K562 (cell line): ENCODE results near the gene SUMF1. TPM values are rescaled to one million over a fixed set of nuclear protein-coding genes. Genes with fewer than 3 reads are reported as not detected.

Experiments used
- ATAC-seq: fragments of 200-7000 bp; cut with Tn5 transposase; 3 replicates; pipeline ENCODE4 v1.9.1; 2020; ENCODE audit warnings: moderate library complexity
- BruUV-seq: library from RNA; stranded (reverse); fragments of 400-500 nt; replicated peaks from 2 replicates; lab custom pipeline; 2021; lab: Mats Ljungman, UMichigan
- CTCF ChIA-PET: fragments of 300-600 bp; formaldehyde crosslinking; extraction: SDS; loops from one replicate; lab custom pipeline; 2021; ENCODE audit warnings: low intra/inter-chr PET ratio; lab: Yijun Ruan, JAX
- POLR2A ChIA-PET: fragments of 300-600, 350-650 bp; sonication (Branson Sonifier 250); formaldehyde crosslinking; extraction: SDS; loops from one replicate; lab custom pipeline; 2021; ENCODE audit warnings: antibody characterized with exemption, inconsistent platforms; lab: Yijun Ruan, JAX
- DNase-seq, 4 experiments: peaks; one replicate each; pipeline versions ENCODE4 v3.0.0 to v3.0.0-alpha.2; 2011 to 2018; ENCODE audit warnings: low spot score in 3 of 4, mixed read lengths in 3 of 4; ENCODE audit errors: extremely low read depth in 1 of 4
- FAIRE-seq: peaks from 2 replicates; lab custom pipeline; 2011; peaks lifted over from hg19 to GRCh38; lab: Jason Lieb, UNC
- H2AFZ ChIP-seq: 2 replicates; pipeline ENCODE4 v1.6.0; 2011; ENCODE audit warnings: low read depth, low read length, control low read depth, inconsistent platforms
- H3K27ac ChIP-seq: fragments of 200-600 bp; 3 replicates; pipeline ENCODE4 v1.8.0; 2011; ENCODE audit warnings: low read depth, mild to moderate bottlenecking, control low read depth, inconsistent platforms, low read length, moderate library complexity, mixed read lengths; ENCODE audit errors: extremely low read depth
- H3K27me3 ChIP-seq, 2 experiments: fragments of 300-600 bp in 1 of 2; 2 replicates in 1 of 2; 3 replicates in 1 of 2; pipeline versions ENCODE4 v1.6.0 to v1.8.0; 2011; ENCODE audit warnings: inconsistent platforms in 2 of 2, low read length in 2 of 2, mild to moderate bottlenecking in 1 of 2, mixed read lengths in 1 of 2, moderate library complexity in 1 of 2; ENCODE audit not compliant: control insufficient read depth in 2 of 2, insufficient read depth in 2 of 2
- H3K36me3 ChIP-seq: fragments of 300-600 bp; 3 replicates; pipeline ENCODE4 v1.8.0; 2011; ENCODE audit warnings: mild to moderate bottlenecking, low read length, inconsistent platforms; ENCODE audit not compliant: control insufficient read depth, insufficient read depth
- H3K4me1 ChIP-seq, 2 experiments: fragments of 200-600 bp in 1 of 2; replicated peaks in 1 of 2; 2 replicates in 1 of 2; 3 replicates in 1 of 2; pipeline versions ENCODE4 v1.5.1 to v1.8.0; 2011; ENCODE audit warnings: inconsistent platforms in 2 of 2, low read length in 2 of 2, mild to moderate bottlenecking in 1 of 2, mixed read lengths in 1 of 2, moderate library complexity in 1 of 2; ENCODE audit not compliant: control insufficient read depth in 2 of 2, insufficient read depth in 2 of 2
- H3K4me2 ChIP-seq: 2 replicates; pipeline ENCODE4 v1.6.1; 2011; ENCODE audit warnings: low read length, control low read depth, inconsistent platforms, mixed read lengths; ENCODE audit not compliant: insufficient read depth
- H3K4me3 ChIP-seq: fragments of 200-600 bp; sonication (generic), shearing (Covaris generic); 2 replicates; pipeline ENCODE4 v1.5.1; 2016; ENCODE audit warnings: control low read depth, inconsistent platforms
- H3K79me2 ChIP-seq: fragments of 200-600 bp; 3 replicates; pipeline ENCODE4 v1.8.0; 2011; ENCODE audit warnings: low read length, inconsistent platforms; ENCODE audit not compliant: control insufficient read depth, insufficient read depth
- H3K9ac ChIP-seq, 2 experiments: 2 replicates each; pipeline versions ENCODE4 v1.6.0 to v1.6.1; 2011; ENCODE audit warnings: low read depth in 2 of 2, low read length in 2 of 2, control low read depth in 1 of 2, inconsistent platforms in 1 of 2, mild to moderate bottlenecking in 1 of 2, mixed read lengths in 1 of 2; ENCODE audit not compliant: insufficient read depth in 1 of 2
- H3K9me1 ChIP-seq: one replicate; pipeline ENCODE4 v1.6.0; 2011; ENCODE audit warnings: inconsistent platforms, mild to moderate bottlenecking, low read length, moderate library complexity; ENCODE audit not compliant: control insufficient read depth, insufficient read depth
- H3K9me3 ChIP-seq: replicated peaks from 2 replicates; pipeline ENCODE4 v1.5.1; 2011; ENCODE audit warnings: low read depth, low read length, inconsistent platforms; ENCODE audit not compliant: control insufficient read depth, insufficient read depth
- H4K20me1 ChIP-seq: replicated peaks from 2 replicates; pipeline ENCODE4 v1.6.1; 2011; ENCODE audit warnings: low read length, inconsistent platforms, mixed read lengths; ENCODE audit not compliant: control insufficient read depth, insufficient read depth
- EP400 ChIP-seq: fragments of 450-650 bp; IDR thresholded peaks from 2 replicates; pipeline ENCODE4 v1.6.1; 2017; ENCODE audit warnings: antibody characterized with exemption, mild to moderate bottlenecking, moderate library complexity
- HDAC1 ChIP-seq, 2 experiments: fragments of 450-650 bp; IDR thresholded peaks; 2 replicates each; pipeline ENCODE4 v1.6.1; 2016 to 2017; ENCODE audit warnings: inconsistent platforms in 1 of 2, mild to moderate bottlenecking in 1 of 2, moderate library complexity in 1 of 2
- HIVEP1 ChIP-seq: fragments of 250-450 bp; sonication (Bioruptor Pico); IDR thresholded peaks from 2 replicates; pipeline ENCODE4 v1.4.0; 2020; ENCODE audit warnings: mild to moderate bottlenecking
- KAT7 ChIP-seq: sonication (generic); formaldehyde crosslinking; IDR thresholded peaks from 2 replicates; pipeline ENCODE4 v1.8.0; 2022; ENCODE audit warnings: missing genetic modification reagents, mild to moderate bottlenecking, borderline replicate concordance
- MXI1 ChIP-seq: IDR thresholded peaks from 2 replicates; pipeline ENCODE4 v1.6.1; 2011; ENCODE audit warnings: low read depth, mild to moderate bottlenecking, improper control_type of control experiment, low read length
- NRF1 ChIP-seq, 2 experiments: fragments of 450-650 bp; IDR thresholded peaks in 1 of 2; conservative IDR thresholded peaks in 1 of 2; 2 replicates each; pipeline ENCODE4 v1.6.1; 2014; ENCODE audit warnings: mild to moderate bottlenecking in 2 of 2
- TCF7L2 ChIP-seq: fragments of 150-350 bp; IDR thresholded peaks from 2 replicates; pipeline ENCODE4 v1.6.1; 2016; ENCODE audit warnings: low read depth, mild to moderate bottlenecking, low read length, moderate library complexity
- ZNF316 ChIP-seq: fragments of 450-650 bp; IDR thresholded peaks from 2 replicates; pipeline ENCODE4 v1.6.1; 2016
- ZNF77 ChIP-seq: fragments of 250-450 bp; sonication (Bioruptor Pico); IDR thresholded peaks from 2 replicates; pipeline ENCODE4 v1.5.0; 2020
- WGBS: fragments of 100-300 bp; shearing (Covaris generic); methylation state at CpG from one replicate; pipeline ENCODE4 v1.1.6; 2016; ENCODE audit warnings: low coverage, mixed read lengths; ENCODE audit not compliant: insufficient coverage; ENCODE audit errors: missing lambda C conversion rate; 5-methylcytosine and 5-hydroxymethylcytosine counted together
- in situ Hi-C: fragments of 300-500 bp; cut with MboI; formaldehyde crosslinking; loops from 4 replicates; pipeline ENCODE4 v1.15.0; 2018; ENCODE audit warnings: inconsistent platforms, mixed read lengths
- intact Hi-C: fragments of 100-400 bp; cut with micrococcal nuclease; formaldehyde crosslinking; loops from 2 replicates; pipeline ENCODE4 v1.14.2; 2022
- polyA plus RNA-seq, 8 experiments: library from polyadenylated mRNA; depleted of rRNA in 4 of 8; stranded (reverse) in 5 of 8; unstranded in 3 of 8; fragments of >200 nt; fragmentation: Nextera tagmentation in 2 of 8; fragmentation: Illumina TruSeq in 1 of 8; extraction: Ambion mirVana in 2 of 8; extraction: Trizol in 1 of 8; gene quantifications; 2 replicates each; pipeline versions ENCODE4 v1.2.1 to v1.2.3, GENCODE V29; 2011 to 2014; ENCODE audit warnings: inconsistent platforms in 1 of 8, missing spikeins in 1 of 8
- total RNA-seq, 7 experiments: library from RNA; depleted of rRNA in 6 of 7; stranded (reverse); fragments of >200 nt in 6 of 7; fragmentation: Illumina TruSeq in 2 of 7; extraction: Trizol in 2 of 7; gene quantifications; 2 replicates each; pipeline versions ENCODE4 v1.2.1 to v1.2.3, GENCODE V29; 2011 to 2021; ENCODE audit warnings: low replicate concordance in 1 of 7
- TF ChIP-seq, protein P1 (sequence below): sonication (generic); formaldehyde crosslinking; IDR thresholded peaks from 2 replicates; pipeline ENCODE4 v1.8.0; 2023; ENCODE audit warnings: missing genetic modification reagents, mild to moderate bottlenecking, borderline replicate concordance
- TF ChIP-seq, protein P2 (sequence below): fragments of 450-650 bp; formaldehyde crosslinking; IDR thresholded peaks from 2 replicates; pipeline ENCODE4 v1.4.0; 2020; ENCODE audit warnings: mild to moderate bottlenecking, moderate library complexity

Gene SUMF1
- total and polyA plus RNA-seq, 9 of the 15 experiments (the other 6 are each of a cell fraction or from before 2014, with no cell fraction given), result 1.3 to 7.4 (median 4.2) TPM

DNA sequence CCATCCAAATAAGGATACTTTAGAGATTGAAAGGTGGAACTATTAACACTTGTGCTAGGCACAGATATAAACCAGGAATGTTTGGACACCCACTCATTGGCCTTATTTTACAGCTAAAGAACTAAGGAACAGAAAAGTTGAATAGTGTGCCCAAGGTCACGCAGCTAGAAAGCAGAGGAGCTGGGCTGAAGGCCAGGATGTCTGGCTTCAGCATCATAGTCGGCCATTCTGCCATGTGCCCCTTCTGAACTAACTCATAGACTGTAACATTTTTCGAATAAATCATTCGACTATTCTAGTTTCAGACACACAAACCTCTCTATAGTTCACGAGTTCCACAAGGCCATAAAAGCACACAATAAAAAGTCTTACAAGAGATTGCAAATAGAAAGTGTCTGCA lies 71.1 kb downstream of the SUMF1 start:
- 31% methylated on average over 5 of the region's 5 CpGs for WGBS
- no peak for FAIRE-seq
- Histone ChIP-seq H3K27ac (no peak overlapping the region), H4K20me1 (no peaks in the 10 kb centered on the region), H3K4me1 (no peaks in the 10 kb centered on the region), H3K4me3 (no peak overlapping the region), H3K4me2 (no peak overlapping the region), H2AFZ (no peak overlapping the region), H3K9ac (no peak overlapping the region), H3K36me3 (no peaks in the 10 kb centered on the region), H3K79me2 (no peaks in the 10 kb centered on the region), H3K27me3 (no peaks in the 10 kb centered on the region), H3K9me1 (no peaks in the 10 kb centered on the region), H3K9me3 (no peaks in the 10 kb centered on the region)
- in situ Hi-C loops, result no loop called here
- BruUV-seq, result no TSS peak
- ChIA-PET CTCF (no interaction called here), POLR2A (no interaction called here)
- ATAC-seq, result no peak
- no peak for TF ChIP-seq EP400
- TF ChIP-seq TCF7L2, result no peak
- TF ChIP-seq HDAC1 (IDR thresholded peaks at IDR 0.05), result no peak
- TF ChIP-seq NRF1 (conservative IDR thresholded peaks at IDR 0.05 in 1 of 2, IDR thresholded peaks at IDR 0.05 in 1 of 2), result no peak
- no peak for TF ChIP-seq MXI1
- TF ChIP-seq ZNF316, result no peak
- intact Hi-C loops, result no loop called here
- no peak for DNase-seq

DNA sequence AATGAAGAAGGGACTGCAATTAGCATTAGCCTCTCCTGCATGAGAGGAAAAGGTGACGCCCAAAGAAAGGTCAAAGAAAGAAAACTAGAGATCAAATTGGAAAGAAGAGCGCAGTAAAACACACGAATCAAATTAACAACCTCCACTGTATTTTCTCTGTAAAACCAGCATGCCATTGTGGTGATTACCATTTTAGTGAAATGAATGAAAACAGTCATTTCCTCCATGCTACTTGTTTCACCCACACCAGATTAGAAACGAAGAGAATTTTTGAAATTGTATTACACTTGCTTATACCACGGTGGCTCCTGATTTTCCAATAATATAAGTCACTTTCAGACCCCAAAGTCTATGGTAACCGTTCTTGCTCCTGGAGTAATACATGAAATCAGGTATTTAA lies 71.6 kb downstream of the SUMF1 start:
- intact Hi-C loops (no loop called here), in situ Hi-C loops (no loop called here)
- H3K4me3 ChIP-seq, result no peak overlapping the region
- DNase-seq (no peak), ATAC-seq (no peak), FAIRE-seq (peak; percentile 19)
- no peaks in the 10 kb centered on the region for H3K79me2 ChIP-seq
- no peaks in the 10 kb centered on the region for H3K9me1 ChIP-seq
- H3K27me3 ChIP-seq, result no peaks in the 10 kb centered on the region
- H4K20me1 ChIP-seq, result no peaks in the 10 kb centered on the region
- H3K4me1 ChIP-seq, result no peaks in the 10 kb centered on the region
- 29% methylated on average over 6 of the region's 6 CpGs for WGBS
- no peak overlapping the region for H3K9ac ChIP-seq
- POLR2A ChIA-PET, result interaction anchor here (1.0 to 1.2 kb wide), 2 partner anchors 25 to 97 kb away, joined by 4 read pairs; partner anchors contain the start of gene ITPR1
- no peaks in the 10 kb centered on the region for H3K9me3 ChIP-seq
- no peaks in the 10 kb centered on the region for H3K36me3 ChIP-seq
- no TSS peak for BruUV-seq
- H3K4me2 ChIP-seq, result no peak overlapping the region
- no peak overlapping the region for H2AFZ ChIP-seq
- CTCF ChIA-PET, result no interaction called here
- no peak overlapping the region for H3K27ac ChIP-seq
- TF ChIP-seq ZNF77 (CRISPR knock-in tag), result no peak
- TF ChIP-seq, protein P1, sequence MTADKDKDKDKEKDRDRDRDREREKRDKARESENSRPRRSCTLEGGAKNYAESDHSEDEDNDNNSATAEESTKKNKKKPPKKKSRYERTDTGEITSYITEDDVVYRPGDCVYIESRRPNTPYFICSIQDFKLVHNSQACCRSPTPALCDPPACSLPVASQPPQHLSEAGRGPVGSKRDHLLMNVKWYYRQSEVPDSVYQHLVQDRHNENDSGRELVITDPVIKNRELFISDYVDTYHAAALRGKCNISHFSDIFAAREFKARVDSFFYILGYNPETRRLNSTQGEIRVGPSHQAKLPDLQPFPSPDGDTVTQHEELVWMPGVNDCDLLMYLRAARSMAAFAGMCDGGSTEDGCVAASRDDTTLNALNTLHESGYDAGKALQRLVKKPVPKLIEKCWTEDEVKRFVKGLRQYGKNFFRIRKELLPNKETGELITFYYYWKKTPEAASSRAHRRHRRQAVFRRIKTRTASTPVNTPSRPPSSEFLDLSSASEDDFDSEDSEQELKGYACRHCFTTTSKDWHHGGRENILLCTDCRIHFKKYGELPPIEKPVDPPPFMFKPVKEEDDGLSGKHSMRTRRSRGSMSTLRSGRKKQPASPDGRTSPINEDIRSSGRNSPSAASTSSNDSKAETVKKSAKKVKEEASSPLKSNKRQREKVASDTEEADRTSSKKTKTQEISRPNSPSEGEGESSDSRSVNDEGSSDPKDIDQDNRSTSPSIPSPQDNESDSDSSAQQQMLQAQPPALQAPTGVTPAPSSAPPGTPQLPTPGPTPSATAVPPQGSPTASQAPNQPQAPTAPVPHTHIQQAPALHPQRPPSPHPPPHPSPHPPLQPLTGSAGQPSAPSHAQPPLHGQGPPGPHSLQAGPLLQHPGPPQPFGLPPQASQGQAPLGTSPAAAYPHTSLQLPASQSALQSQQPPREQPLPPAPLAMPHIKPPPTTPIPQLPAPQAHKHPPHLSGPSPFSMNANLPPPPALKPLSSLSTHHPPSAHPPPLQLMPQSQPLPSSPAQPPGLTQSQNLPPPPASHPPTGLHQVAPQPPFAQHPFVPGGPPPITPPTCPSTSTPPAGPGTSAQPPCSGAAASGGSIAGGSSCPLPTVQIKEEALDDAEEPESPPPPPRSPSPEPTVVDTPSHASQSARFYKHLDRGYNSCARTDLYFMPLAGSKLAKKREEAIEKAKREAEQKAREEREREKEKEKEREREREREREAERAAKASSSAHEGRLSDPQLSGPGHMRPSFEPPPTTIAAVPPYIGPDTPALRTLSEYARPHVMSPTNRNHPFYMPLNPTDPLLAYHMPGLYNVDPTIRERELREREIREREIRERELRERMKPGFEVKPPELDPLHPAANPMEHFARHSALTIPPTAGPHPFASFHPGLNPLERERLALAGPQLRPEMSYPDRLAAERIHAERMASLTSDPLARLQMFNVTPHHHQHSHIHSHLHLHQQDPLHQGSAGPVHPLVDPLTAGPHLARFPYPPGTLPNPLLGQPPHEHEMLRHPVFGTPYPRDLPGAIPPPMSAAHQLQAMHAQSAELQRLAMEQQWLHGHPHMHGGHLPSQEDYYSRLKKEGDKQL (CRISPR knock-in tag), result no peak
- TF ChIP-seq, protein P2, sequence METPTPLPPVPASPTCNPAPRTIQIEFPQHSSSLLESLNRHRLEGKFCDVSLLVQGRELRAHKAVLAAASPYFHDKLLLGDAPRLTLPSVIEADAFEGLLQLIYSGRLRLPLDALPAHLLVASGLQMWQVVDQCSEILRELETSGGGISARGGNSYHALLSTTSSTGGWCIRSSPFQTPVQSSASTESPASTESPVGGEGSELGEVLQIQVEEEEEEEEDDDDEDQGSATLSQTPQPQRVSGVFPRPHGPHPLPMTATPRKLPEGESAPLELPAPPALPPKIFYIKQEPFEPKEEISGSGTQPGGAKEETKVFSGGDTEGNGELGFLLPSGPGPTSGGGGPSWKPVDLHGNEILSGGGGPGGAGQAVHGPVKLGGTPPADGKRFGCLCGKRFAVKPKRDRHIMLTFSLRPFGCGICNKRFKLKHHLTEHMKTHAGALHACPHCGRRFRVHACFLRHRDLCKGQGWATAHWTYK (CRISPR knock-in tag), result no peak
- TF ChIP-seq HIVEP1, result no peak
- TF ChIP-seq KAT7 (CRISPR knock-in tag), result no peak
